Measurements from ENCODE around the gene NT5C2.

NT5C2 gene

GRCh38 chr10:103053659-103054581 lies 139.2 kb downstream of the NT5C2 start:
- peak; percentile 61 for DNase-seq

- DNase-seq = no peak
Measured at GRCh38 chr10:103049237-103049636, 143.8 kb downstream of the NT5C2 start.

GRCh38 chr10:103047381-103047780 lies 145.7 kb downstream of the NT5C2 start:
- DNase-seq = no peak

- DNase-seq = no peak
Measured at GRCh38 chr10:103045961-103046360, 147.1 kb downstream of the NT5C2 start.

- no peak for DNase-seq
Measured at GRCh38 chr10:103044942-103045489, 148.1 kb downstream of the NT5C2 start.

GRCh38 chr10:103042908-103043307 lies 150.2 kb downstream of the NT5C2 start:
- no peak for DNase-seq

- no peak for DNase-seq
Measured at GRCh38 chr10:103042129-103042528, 150.9 kb downstream of the NT5C2 start.

GRCh38 chr10:103041391-103041790 lies 151.7 kb downstream of the NT5C2 start:
- DNase-seq = no peak

GRCh38 chr10:103040418-103040817 lies 152.7 kb downstream of the NT5C2 start:
- DNase-seq = no peak

- DNase-seq = no peak
Measured at GRCh38 chr10:103038570-103038969, 154.5 kb downstream of the NT5C2 start.
